Fibroblast of mammary gland (primary cell): Measurements from ENCODE around the gene CTXN1.
A peak's percentile ranks its signal among the peaks of the same experiment; 100 is the strongest.

Experiments used
- DNase-seq: peaks from one replicate; pipeline ENCODE4 v3.0.0-alpha.2; 2010; ENCODE audit warnings: low read depth
- H3K4me3 ChIP-seq: 2 replicates; pipeline ENCODE4 v1.5.1; 2011; ENCODE audit warnings: low read depth, mild to moderate bottlenecking, low read length, moderate library complexity; ENCODE audit not compliant: control insufficient read depth
- CTCF ChIP-seq: conservative IDR thresholded peaks from 2 replicates; pipeline ENCODE4 v1.5.1; 2011; ENCODE audit warnings: low read depth, low read length, inconsistent platforms; ENCODE audit not compliant: control insufficient read depth, insufficient read depth

Gene CTXN1

GRCh38 chr19:7944177-7944761, 18.3 kb upstream of the CTXN1 start:
- H3K4me3 ChIP-seq, result peak overlapping the region; percentile 70
- peak; percentile 85 for TF ChIP-seq CTCF
- peak; percentile 96 for DNase-seq

GRCh38 chr19:7943444-7944176, 17.7 kb upstream of the CTXN1 start, which contains the start of gene TIMM44:
TIMM44 (minus strand) TSS chr19:7943666; CDS start chr19:7943651, 15 bp downstream.
- peak; percentile 99 for DNase-seq
- H3K4me3 ChIP-seq, result peak within 1 kb of the TSS; percentile 93
- no peak for TF ChIP-seq CTCF

- no peak for DNase-seq
- peak overlapping the region; percentile 93 for H3K4me3 ChIP-seq
- TF ChIP-seq CTCF, result no peak
Measured at GRCh38 chr19:7942981-7943443, 17.1 kb upstream of the CTXN1 start.

- peak overlapping the region; percentile 93 for H3K4me3 ChIP-seq
Measured at GRCh38 chr19:7941895-7942596, 16.1 kb upstream of the CTXN1 start.

GRCh38 chr19:7940841-7941240, 14.9 kb upstream of the CTXN1 start:
- H3K4me3 ChIP-seq, result no peak overlapping the region
- no peak for TF ChIP-seq CTCF
- no peak for DNase-seq

More at GRCh38 chr19:7941895-7942596, 16.1 kb upstream of the CTXN1 start:
- no peak for TF ChIP-seq CTCF
- DNase-seq, result no peak

GRCh38 chr19:7934766-7935165, 8.8 kb upstream of the CTXN1 start:
- DNase-seq, result no peak
- no peak overlapping the region for H3K4me3 ChIP-seq
- TF ChIP-seq CTCF, result no peak
